ENCODE measurements around the gene ASXL1. TPM values are rescaled to one million over a fixed set of nuclear protein-coding genes. Genes with fewer than 3 reads are reported as not detected.
A peak's percentile ranks its signal among the peaks of the same experiment; 100 is the strongest.
"Not testable (repeated sequence)": the region's sequence is repeated elsewhere in the genome, so short reads cannot be mapped to it uniquely, and the experiment has no call there.

Gene ASXL1
- total and polyA plus RNA-seq, 10 donors: 14.1 to 149 (median 96.8) TPM

GRCh38 chr20:32406701-32407100 lies 48.6 kb downstream of the ASXL1 start:
- Histone ChIP-seq H3K27me3 (replicated peaks in 1 of 7) (no peaks in the 10 kb centered on the region), H3K4me1 (peaks cover 1 to 41% (median 7%) of the 10 kb centered on the region in 6 donors), H3K4me3 (no peak overlapping the region), H3K36me3 (peaks cover 0 to 39% (median 6%) of the 10 kb centered on the region in 6 donors), H3K9me3 (no peaks in the 10 kb centered on the region), H3K27ac (peak overlapping the region in 1 of 8 donors; percentile 41)
- no peak for DNase-seq
- TF ChIP-seq POLR2AphosphoS5 (IDR thresholded peaks at IDR 0.05): no peak
- no peak for TF ChIP-seq POLR2A (IDR thresholded peaks at IDR 0.05)
- TF ChIP-seq, protein P1, sequence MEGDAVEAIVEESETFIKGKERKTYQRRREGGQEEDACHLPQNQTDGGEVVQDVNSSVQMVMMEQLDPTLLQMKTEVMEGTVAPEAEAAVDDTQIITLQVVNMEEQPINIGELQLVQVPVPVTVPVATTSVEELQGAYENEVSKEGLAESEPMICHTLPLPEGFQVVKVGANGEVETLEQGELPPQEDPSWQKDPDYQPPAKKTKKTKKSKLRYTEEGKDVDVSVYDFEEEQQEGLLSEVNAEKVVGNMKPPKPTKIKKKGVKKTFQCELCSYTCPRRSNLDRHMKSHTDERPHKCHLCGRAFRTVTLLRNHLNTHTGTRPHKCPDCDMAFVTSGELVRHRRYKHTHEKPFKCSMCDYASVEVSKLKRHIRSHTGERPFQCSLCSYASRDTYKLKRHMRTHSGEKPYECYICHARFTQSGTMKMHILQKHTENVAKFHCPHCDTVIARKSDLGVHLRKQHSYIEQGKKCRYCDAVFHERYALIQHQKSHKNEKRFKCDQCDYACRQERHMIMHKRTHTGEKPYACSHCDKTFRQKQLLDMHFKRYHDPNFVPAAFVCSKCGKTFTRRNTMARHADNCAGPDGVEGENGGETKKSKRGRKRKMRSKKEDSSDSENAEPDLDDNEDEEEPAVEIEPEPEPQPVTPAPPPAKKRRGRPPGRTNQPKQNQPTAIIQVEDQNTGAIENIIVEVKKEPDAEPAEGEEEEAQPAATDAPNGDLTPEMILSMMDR (IDR thresholded peaks at IDR 0.05 in 8 of 11, conservative IDR thresholded peaks at IDR 0.05 in 3 of 11): no peak
- WGBS, 5 donors: 95 to 97% (median 96%) methylated on average over 4 of the region's 4 CpGs
- intact Hi-C loops (cut with DNase I; ENCODE audit: low total_unique reads): no loop called here

DNA sequence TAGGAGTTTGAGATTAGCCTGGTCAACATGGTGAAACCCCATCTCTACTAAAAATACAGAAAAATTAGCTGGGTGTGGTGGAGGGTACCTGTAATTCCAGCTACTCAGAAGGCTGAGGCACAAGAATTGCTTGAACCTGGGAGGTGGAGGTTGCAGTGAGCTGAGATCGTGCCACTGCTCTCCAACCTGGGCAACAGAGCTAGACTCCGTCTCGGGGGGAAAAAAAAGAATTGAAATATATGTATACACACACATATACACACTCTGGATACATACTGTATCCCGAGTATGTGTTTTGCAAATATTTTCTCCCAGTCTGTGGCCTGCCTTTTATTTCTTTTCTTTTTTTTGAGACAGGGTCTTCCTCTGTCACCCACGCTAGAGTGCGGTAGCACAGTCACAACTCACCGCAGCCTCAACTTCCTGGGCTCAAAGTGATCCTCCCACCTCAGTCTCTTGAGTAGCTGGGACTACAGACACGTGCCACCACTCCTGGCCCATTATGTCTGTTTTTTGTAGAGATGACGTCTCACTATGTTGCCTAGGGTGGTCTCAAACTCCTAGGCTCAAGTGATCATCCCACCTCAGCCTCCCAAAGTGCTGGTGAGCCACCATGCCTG lies 49.1 kb downstream of the ASXL1 start:
- H3K9me3 ChIP-seq; H3K27me3 ChIP-seq (replicated peaks in 1 of 7); H3K4me3 ChIP-seq; DNase-seq; intact Hi-C loops (cut with DNase I; ENCODE audit: low total_unique reads): not testable (repeated sequence)
- H3K27ac ChIP-seq: peak overlapping the region in 1 of 8 donors; percentile 41
- H3K4me1 ChIP-seq: peaks cover 5 to 47% (median 13%) of the 10 kb centered on the region in 6 donors
- H3K36me3 ChIP-seq: peaks cover 0 to 34% (median 4%) of the 10 kb centered on the region in 6 donors
- 74 to 86% (median 79%) methylated on average over 9 of the region's 9 CpGs for WGBS, 5 donors

DNA sequence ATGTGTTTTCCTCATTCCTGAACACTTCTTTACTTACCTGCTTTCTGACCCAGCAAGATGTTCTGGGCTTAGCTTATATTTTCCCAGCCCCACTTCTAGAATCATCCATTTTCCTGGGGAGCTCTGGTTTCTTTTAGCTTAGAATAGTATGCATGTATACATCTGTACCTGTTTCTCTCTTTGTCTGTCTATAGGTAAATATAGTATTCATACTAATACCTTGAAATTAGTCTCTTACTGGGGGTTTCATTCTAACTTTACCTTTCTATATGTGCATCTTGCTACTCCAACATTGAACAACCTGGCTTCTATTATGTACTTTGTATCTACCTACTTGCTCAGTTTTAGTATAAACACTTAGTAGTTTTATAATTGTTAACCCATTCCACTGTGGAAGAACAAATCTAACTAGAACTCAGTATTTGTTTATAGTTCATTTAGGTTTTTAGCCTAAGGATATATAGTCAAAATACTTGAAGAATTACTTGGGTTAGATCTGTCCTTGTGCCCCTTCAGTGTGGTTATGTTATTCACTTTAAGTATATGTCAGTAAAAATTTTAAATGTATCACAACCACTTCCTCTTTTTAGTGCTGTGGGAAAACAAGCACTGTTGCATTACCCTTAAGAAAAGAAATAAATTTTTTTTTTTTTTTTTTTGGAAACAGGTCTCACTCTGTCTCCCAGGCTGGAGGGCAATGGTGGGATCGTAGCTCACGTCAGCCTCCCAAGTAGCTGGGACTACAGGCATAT lies 54.0 kb downstream of the ASXL1 start:
- Histone ChIP-seq H3K27ac (peak overlapping the region in 1 of 8 donors; percentile 2), H3K9me3 (no peaks in the 10 kb centered on the region), H3K4me3 (no peak overlapping the region), H3K36me3 (peaks cover 0 to 33% (median 4%) of the 10 kb centered on the region in 6 donors), H3K27me3 (replicated peaks in 1 of 7) (no peaks in the 10 kb centered on the region), H3K4me1 (peaks cover 12 to 68% (median 33%) of the 10 kb centered on the region in 6 donors)
- 41 to 73% (median 54%) methylated on average over 2 of the region's 2 CpGs for WGBS, 5 donors
- TF ChIP-seq POLR2AphosphoS5 (IDR thresholded peaks at IDR 0.05) (no peak), POLR2A (IDR thresholded peaks at IDR 0.05) (no peak)
- TF ChIP-seq, protein P1 (IDR thresholded peaks at IDR 0.05 in 8 of 11, conservative IDR thresholded peaks at IDR 0.05 in 3 of 11): no peak
- DNase-seq: no peak
- intact Hi-C loops (cut with DNase I; ENCODE audit: low total_unique reads): no loop called here

DNA sequence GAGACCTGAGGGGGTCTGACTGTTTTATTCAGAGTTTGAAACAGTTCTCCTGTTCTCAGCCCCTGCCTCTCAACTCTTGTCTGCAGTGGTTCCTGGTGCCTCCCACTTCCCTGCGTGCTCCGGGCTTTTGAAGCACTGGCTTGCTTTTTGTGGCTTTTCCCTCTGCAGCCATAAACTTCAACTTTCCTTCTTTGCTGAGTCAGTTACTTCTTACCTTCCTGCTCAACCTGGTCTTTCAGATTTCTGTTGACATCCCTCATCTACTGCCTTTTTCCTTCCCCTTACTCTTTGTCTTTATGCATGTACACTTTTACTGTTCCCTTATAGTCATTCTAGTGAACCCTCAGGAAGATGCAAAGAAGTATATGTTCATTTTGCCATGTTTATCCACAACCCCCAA lies 57.4 kb downstream of the ASXL1 start:
- Histone ChIP-seq H3K27me3 (replicated peaks in 1 of 7) (no peaks in the 10 kb centered on the region), H3K36me3 (peaks cover 0 to 8% (median 0%) of the 10 kb centered on the region in 6 donors), H3K9me3 (no peaks in the 10 kb centered on the region), H3K4me3 (no peak overlapping the region), H3K4me1 (peaks cover 12 to 63% (median 32%) of the 10 kb centered on the region in 6 donors), H3K27ac (no peak overlapping the region)
- WGBS, 5 donors: 19 to 31% (median 25%) methylated on average over 2 of the region's 2 CpGs
- no peak for DNase-seq
- intact Hi-C loops (cut with DNase I; ENCODE audit: low total_unique reads): no loop called here
- TF ChIP-seq POLR2AphosphoS5 (IDR thresholded peaks at IDR 0.05) (no peak), POLR2A (IDR thresholded peaks at IDR 0.05) (no peak)
- TF ChIP-seq, protein P1 (IDR thresholded peaks at IDR 0.05 in 8 of 11, conservative IDR thresholded peaks at IDR 0.05 in 3 of 11): no peak
